HepG2 (cell line): ENCODE measurements around the gene LNPK. TPM values are rescaled to one million over a fixed set of nuclear protein-coding genes. Genes with fewer than 3 reads are reported as not detected.
A peak's percentile ranks its signal among the peaks of the same experiment; 100 is the strongest.

Experiments used
- DZIP1 ChIP-seq: sonication (generic); formaldehyde crosslinking; IDR thresholded peaks from 2 replicates; pipeline ENCODE4 v1.5.0; 2020; ENCODE audit warnings: mild to moderate bottlenecking, missing genetic modification reagents
- EHMT2 ChIP-seq: fragments of 200-600 bp; sonication (generic); IDR thresholded peaks from 2 replicates; pipeline ENCODE4 v1.7.0; 2017; ENCODE audit warnings: antibody characterized with exemption, low read depth, low read length, borderline replicate concordance
- FOXP1 ChIP-seq, 2 experiments: fragments of 450-650 bp in 1 of 2; IDR thresholded peaks; 2 replicates each; pipeline ENCODE4 v1.6.1; 2017 to 2018; ENCODE audit warnings: antibody characterized with exemption in 1 of 2
- HMGXB4 ChIP-seq, 2 experiments: sonication (generic) in 1 of 2; formaldehyde crosslinking in 1 of 2; IDR thresholded peaks; 2 replicates each; pipeline versions ENCODE4 v1.4.0 to v1.6.1; 2018 to 2020; ENCODE audit warnings: missing genetic modification reagents in 2 of 2, borderline replicate concordance in 1 of 2, low read depth in 1 of 2, mild to moderate bottlenecking in 1 of 2, missing biosample characterization in 1 of 2
- HNRNPL ChIP-seq: fragments of 200-400 bp; formaldehyde crosslinking; IDR thresholded peaks from 2 replicates; pipeline ENCODE4 v1.6.1; 2017; ENCODE audit warnings: mild to moderate bottlenecking, low read depth, low read length
- KAT8 ChIP-seq: IDR thresholded peaks from 2 replicates; pipeline ENCODE4 v1.6.1; 2016; ENCODE audit warnings: missing genetic modification reagents, missing compliant biosample characterization
- KMT2B ChIP-seq: IDR thresholded peaks from 2 replicates; pipeline ENCODE4 v1.6.1; 2016; ENCODE audit warnings: missing genetic modification reagents, missing compliant biosample characterization
- POGZ ChIP-seq: sonication (generic); formaldehyde crosslinking; IDR thresholded peaks from 2 replicates; pipeline ENCODE4 v1.4.0; 2020; ENCODE audit warnings: mild to moderate bottlenecking, missing genetic modification reagents
- POLR2A ChIP-seq, 2 experiments: IDR thresholded peaks; 2 replicates each; pipeline ENCODE4 v1.6.1; 2011; ENCODE audit warnings: low read depth in 2 of 2, low read length in 2 of 2, mild to moderate bottlenecking in 1 of 2, moderate library complexity in 1 of 2; ENCODE audit not compliant: insufficient read depth in 1 of 2
- RNF2 ChIP-seq: fragments of 450-650 bp; conservative IDR thresholded peaks from 2 replicates; pipeline ENCODE4 v1.6.1; 2016; ENCODE audit warnings: low read depth
- TEAD3 ChIP-seq: optimal IDR thresholded peaks from 2 replicates; pipeline ENCODE3; 2016; ENCODE audit warnings: borderline replicate concordance
- ZNF24 ChIP-seq: fragments of 450-650 bp; IDR thresholded peaks from 2 replicates; pipeline ENCODE4 v1.6.1; 2017; ENCODE audit warnings: antibody characterized with exemption, mild to moderate bottlenecking
- ZNF276 ChIP-seq: sonication (generic); formaldehyde crosslinking; IDR thresholded peaks from 2 replicates; pipeline ENCODE4 v1.4.0; 2020; ENCODE audit warnings: mild to moderate bottlenecking, low read depth, missing genetic modification reagents
- ZNF451 ChIP-seq: sonication (generic); formaldehyde crosslinking; IDR thresholded peaks from 2 replicates; pipeline ENCODE4 v1.5.0; 2020; ENCODE audit warnings: mild to moderate bottlenecking, missing genetic modification reagents
- ZNF605 ChIP-seq: sonication (generic); formaldehyde crosslinking; IDR thresholded peaks from 2 replicates; pipeline ENCODE4 v1.8.0; 2022; ENCODE audit warnings: mild to moderate bottlenecking, missing genetic modification reagents
- ZNF883 ChIP-seq: sonication (generic); formaldehyde crosslinking; IDR thresholded peaks from 2 replicates; pipeline ENCODE4 v1.5.1; 2020; ENCODE audit warnings: mild to moderate bottlenecking, missing genetic modification reagents; ENCODE audit errors: not compliant biosample characterization
- polyA plus RNA-seq, 8 experiments: library from polyadenylated mRNA; depleted of rRNA in 3 of 8; stranded (reverse) in 7 of 8; unstranded in 1 of 8; fragments of >200 nt; fragmentation: Illumina TruSeq in 4 of 8; extraction: Trizol in 4 of 8; gene quantifications; 2 replicates each; pipeline versions ENCODE4 v1.2.1 to v1.2.3, GENCODE V29; 2011 to 2016; ENCODE audit warnings: low read depth in 4 of 8, missing spikeins in 1 of 8, mixed read lengths in 1 of 8; ENCODE audit not compliant: insufficient read depth in 1 of 8
- total RNA-seq, 5 experiments: library from RNA; depleted of rRNA; stranded (reverse); fragments of >200 nt; fragmentation: Illumina TruSeq; extraction: Trizol; gene quantifications; 2 replicates each; pipeline ENCODE4 v1.2.3, GENCODE V29; 2016; ENCODE audit warnings: low read depth in 1 of 5
- TF ChIP-seq, protein P1 (sequence below), 2 experiments: IDR thresholded peaks; 2 replicates each; pipeline ENCODE4 v1.6.1; 2011 to 2012; ENCODE audit warnings: low read length in 2 of 2, borderline replicate concordance in 1 of 2, low read depth in 1 of 2, mild to moderate bottlenecking in 1 of 2, moderate library complexity in 1 of 2

The LNPK gene
- total and polyA plus RNA-seq, 2 of the 13 experiments (the other 11 are each of a cell fraction or from before 2014, with no cell fraction given): 25.4 to 26.1 TPM

- TF ChIP-seq ZNF883 (peak; percentile 51), RNF2 (peak; percentile 58), ZNF605 (CRISPR knock-in tag) (peak; percentile 88), HNRNPL (0 out of 2 replicates have a peak, but pooled peaks have one; percentile 48), HMGXB4 (CRISPR knock-in tag; IDR thresholded peaks at IDR 0.05; ENCODE audit: borderline replicate concordance in 1 of 2, low read depth in 1 of 2) (peak in 1 of 2 experiments; percentile 56; a peak in 1 of 4 replicates), DZIP1 (CRISPR knock-in tag) (peak; percentile 78; the same call in 1 of the 2 replicates), FOXP1 (IDR thresholded peaks at IDR 0.05) (peak; percentile 50; the same call in 1 of the 2 replicates), FOXP1 (CRISPR knock-in tag; IDR thresholded peaks at IDR 0.05) (peak; percentile 90), TEAD3 (CRISPR knock-in tag) (peak; percentile 47), KMT2B (CRISPR knock-in tag) (0 out of 2 replicates have a peak, but pooled peaks have one; percentile 33), POGZ (CRISPR knock-in tag) (peak; percentile 84), ZNF451 (CRISPR knock-in tag) (0 out of 2 replicates have a peak, but pooled peaks have one; percentile 62), EHMT2 (peak; percentile 57; the same call in 1 of the 2 replicates), POLR2A (IDR thresholded peaks at IDR 0.05; ENCODE audit: insufficient read depth in 1 of 2, low read depth in 2 of 2, low read length in 2 of 2) (peak; percentile 49 to 66; a peak in 3 of 4 replicates), ZNF276 (CRISPR knock-in tag) (0 out of 2 replicates have a peak, but pooled peaks have one; percentile 66), KAT8 (CRISPR knock-in tag) (peak; percentile 70; the same call in 1 of the 2 replicates), ZNF24 (peak; percentile 51; the same call in 1 of the 2 replicates)
- TF ChIP-seq, protein P1, sequence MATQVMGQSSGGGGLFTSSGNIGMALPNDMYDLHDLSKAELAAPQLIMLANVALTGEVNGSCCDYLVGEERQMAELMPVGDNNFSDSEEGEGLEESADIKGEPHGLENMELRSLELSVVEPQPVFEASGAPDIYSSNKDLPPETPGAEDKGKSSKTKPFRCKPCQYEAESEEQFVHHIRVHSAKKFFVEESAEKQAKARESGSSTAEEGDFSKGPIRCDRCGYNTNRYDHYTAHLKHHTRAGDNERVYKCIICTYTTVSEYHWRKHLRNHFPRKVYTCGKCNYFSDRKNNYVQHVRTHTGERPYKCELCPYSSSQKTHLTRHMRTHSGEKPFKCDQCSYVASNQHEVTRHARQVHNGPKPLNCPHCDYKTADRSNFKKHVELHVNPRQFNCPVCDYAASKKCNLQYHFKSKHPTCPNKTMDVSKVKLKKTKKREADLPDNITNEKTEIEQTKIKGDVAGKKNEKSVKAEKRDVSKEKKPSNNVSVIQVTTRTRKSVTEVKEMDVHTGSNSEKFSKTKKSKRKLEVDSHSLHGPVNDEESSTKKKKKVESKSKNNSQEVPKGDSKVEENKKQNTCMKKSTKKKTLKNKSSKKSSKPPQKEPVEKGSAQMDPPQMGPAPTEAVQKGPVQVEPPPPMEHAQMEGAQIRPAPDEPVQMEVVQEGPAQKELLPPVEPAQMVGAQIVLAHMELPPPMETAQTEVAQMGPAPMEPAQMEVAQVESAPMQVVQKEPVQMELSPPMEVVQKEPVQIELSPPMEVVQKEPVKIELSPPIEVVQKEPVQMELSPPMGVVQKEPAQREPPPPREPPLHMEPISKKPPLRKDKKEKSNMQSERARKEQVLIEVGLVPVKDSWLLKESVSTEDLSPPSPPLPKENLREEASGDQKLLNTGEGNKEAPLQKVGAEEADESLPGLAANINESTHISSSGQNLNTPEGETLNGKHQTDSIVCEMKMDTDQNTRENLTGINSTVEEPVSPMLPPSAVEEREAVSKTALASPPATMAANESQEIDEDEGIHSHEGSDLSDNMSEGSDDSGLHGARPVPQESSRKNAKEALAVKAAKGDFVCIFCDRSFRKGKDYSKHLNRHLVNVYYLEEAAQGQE (IDR thresholded peaks at IDR 0.05; ENCODE audit: borderline replicate concordance in 1 of 2, low read depth in 1 of 2, low read length in 2 of 2): peak in 1 of 2 experiments; percentile 56; a peak in 2 of 4 replicates
Observed at GRCh38 chr2:175913849-175914743, 88.0 kb downstream of the LNPK start (continued).
